ENCODE data around the gene E2F6.

DNA sequence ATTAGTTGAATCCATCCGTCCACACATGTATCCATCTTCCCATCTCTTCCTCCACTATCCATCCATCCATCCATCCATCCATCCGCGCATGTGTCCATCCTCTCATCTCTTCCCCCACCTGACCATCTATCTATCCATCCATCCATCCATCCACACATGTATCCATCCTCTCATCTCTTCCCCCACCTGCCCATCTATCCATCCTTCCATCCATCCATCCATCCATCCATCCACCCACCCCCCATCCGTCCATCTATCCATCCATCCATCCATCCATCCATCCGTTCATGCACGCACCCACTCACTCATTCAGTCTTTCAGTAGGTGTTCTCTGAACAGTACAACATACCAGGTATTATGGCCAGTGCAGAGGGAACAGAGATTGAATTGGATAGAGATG, 48.9 kb upstream of the E2F6 start:
- no peak for TF ChIP-seq CTCF (conservative IDR thresholded peaks at IDR 0.05; ENCODE audit: low read depth, low read length)
- no peak for TF ChIP-seq EZH2 (IDR thresholded peaks at IDR 0.05; ENCODE audit: borderline replicate concordance, low read depth, low read length, poor library complexity, severe bottlenecking)

Measured in A673 (cell line).